Neuronal stem cell (in vitro differentiated cells): ENCODE results near the gene CSGALNACT2.

Experiments used
- DNase-seq: peaks from one replicate; pipeline ENCODE4 v3.0.0-alpha.2; 2013; ENCODE audit warnings: low spot score
- H2AFZ ChIP-seq: one replicate; pipeline ENCODE4 v1.6.1; 2013; ENCODE audit warnings: mild to moderate bottlenecking, low read length, inconsistent platforms
- H2AK5ac ChIP-seq: 2 replicates; pipeline ENCODE4 v1.6.1; 2013; ENCODE audit warnings: low read depth, mild to moderate bottlenecking, inconsistent platforms, low read length, moderate library complexity, mixed read lengths
- H2BK120ac ChIP-seq: 2 replicates; pipeline ENCODE4 v1.6.1; 2013; ENCODE audit warnings: low read depth, mild to moderate bottlenecking, inconsistent platforms, low read length, moderate library complexity, mixed read lengths
- H2BK12ac ChIP-seq: one replicate; pipeline ENCODE4 v1.6.1; 2013; ENCODE audit warnings: low read length, inconsistent platforms
- H2BK15ac ChIP-seq: 2 replicates; pipeline ENCODE4 v1.6.1; 2013; ENCODE audit warnings: mild to moderate bottlenecking, low read length, inconsistent platforms, mixed read lengths
- H2BK5ac ChIP-seq: one replicate; pipeline ENCODE4 v1.6.1; 2013; ENCODE audit warnings: inconsistent platforms, mild to moderate bottlenecking, low read length, moderate library complexity
- H3K14ac ChIP-seq: one replicate; pipeline ENCODE4 v1.6.1; 2013; ENCODE audit warnings: low read length, inconsistent platforms
- H3K18ac ChIP-seq: 2 replicates; pipeline ENCODE4 v1.6.1; 2013; ENCODE audit warnings: low read length, inconsistent platforms
- H3K23ac ChIP-seq: 2 replicates; pipeline ENCODE4 v1.6.1; 2013; ENCODE audit warnings: low read depth, mild to moderate bottlenecking, mixed read lengths, low read length, inconsistent platforms; ENCODE audit not compliant: poor library complexity
- H3K27ac ChIP-seq: replicated peaks from 3 replicates; pipeline ENCODE4 v1.5.1; 2013; ENCODE audit warnings: low read length, inconsistent platforms
- H3K27me3 ChIP-seq, 3 experiments: 2 replicates each; pipeline ENCODE4 v1.6.1; 2013; ENCODE audit warnings: low read length in 3 of 3, mild to moderate bottlenecking in 2 of 3, inconsistent platforms in 1 of 3, low read depth in 1 of 3, mixed read lengths in 1 of 3, moderate library complexity in 1 of 3; ENCODE audit not compliant: control insufficient read depth in 3 of 3, insufficient read depth in 3 of 3
- H3K36me3 ChIP-seq, 2 donors: replicated peaks in 1 of 2; 2 replicates each; pipeline ENCODE4 v1.6.1; 2013; ENCODE audit warnings: low read length in 2 of 2; ENCODE audit not compliant: control insufficient read depth in 2 of 2, insufficient read depth in 2 of 2
- H3K4ac ChIP-seq: 2 replicates; pipeline ENCODE4 v1.6.1; 2013; ENCODE audit warnings: inconsistent platforms, mild to moderate bottlenecking, low read length, moderate library complexity
- H3K4me1 ChIP-seq, 2 donors: 1 replicate in 1 of 2; 2 replicates in 1 of 2; pipeline ENCODE4 v1.6.1; 2013; ENCODE audit warnings: low read length in 2 of 2, low read depth in 1 of 2; ENCODE audit not compliant: control insufficient read depth in 2 of 2, insufficient read depth in 1 of 2
- H3K4me2 ChIP-seq: one replicate; pipeline ENCODE4 v1.6.1; 2013; ENCODE audit warnings: mild to moderate bottlenecking, low read length, inconsistent platforms; ENCODE audit not compliant: insufficient read depth, poor library complexity, severe bottlenecking
- H3K4me3 ChIP-seq, 2 donors: 2 replicates each; pipeline ENCODE4 v1.5.1; 2013; ENCODE audit warnings: low read length in 2 of 2, mild to moderate bottlenecking in 2 of 2, inconsistent platforms in 1 of 2, moderate library complexity in 1 of 2
- H3K79me1 ChIP-seq: one replicate; pipeline ENCODE4 v1.6.1; 2013; ENCODE audit warnings: low read depth, mild to moderate bottlenecking, inconsistent platforms, low read length, moderate library complexity
- H3K9ac ChIP-seq: one replicate; pipeline ENCODE4 v1.6.1; 2013; ENCODE audit warnings: mild to moderate bottlenecking, low read depth, low read length, inconsistent platforms; ENCODE audit not compliant: poor library complexity
- H3K9me3 ChIP-seq, 2 donors: replicated peaks in 1 of 2; 2 replicates each; pipeline versions ENCODE3 to v1.6.1; 2013; ENCODE audit warnings: low read length in 2 of 2, mild to moderate bottlenecking in 2 of 2, inconsistent platforms in 1 of 2, low read depth in 1 of 2, mixed read lengths in 1 of 2, moderate library complexity in 1 of 2; ENCODE audit not compliant: control insufficient read depth in 2 of 2, insufficient read depth in 1 of 2
- H4K8ac ChIP-seq: one replicate; pipeline ENCODE4 v1.6.1; 2013; ENCODE audit warnings: low read depth, mild to moderate bottlenecking, inconsistent platforms, low read length, moderate library complexity
- H4K91ac ChIP-seq: one replicate; pipeline ENCODE4 v1.6.1; 2013; ENCODE audit warnings: low read length, low read depth, mild to moderate bottlenecking, inconsistent platforms; ENCODE audit not compliant: poor library complexity
- WGBS, 2 donors: extraction: QIAGEN DNeasy Blood & Tissue Kit; methylation state at CpG; one replicate each; pipeline ENCODE4 v1.1.7; 2013; ENCODE audit warnings: missing lambda C conversion rate in 2 of 2, mixed read lengths in 1 of 2; ENCODE audit not compliant: insufficient read length in 2 of 2, insufficient replicate concordance in 1 of 2; ENCODE audit errors: extremely low coverage in 2 of 2; 5-methylcytosine and 5-hydroxymethylcytosine counted together

The CSGALNACT2 gene

GRCh38 chr10:43135656-43136055 is 2.6 kb upstream of the CSGALNACT2 start:
- Histone ChIP-seq H3K4me2 (no peak overlapping the region), H3K4me3 (no peak overlapping the region), H4K8ac (no peak overlapping the region), H3K23ac (no peak overlapping the region), H3K18ac (no peak overlapping the region), H2AK5ac (no peak overlapping the region), H3K27ac (no peak overlapping the region), H2AFZ (no peak overlapping the region), H3K79me1 (peaks cover 3% of the 10 kb centered on the region), H4K91ac (no peak overlapping the region), H3K4me1 (peaks cover 0 to 2% of the 10 kb centered on the region in 2 donors), H2BK5ac (no peak overlapping the region), H3K27me3 (no peaks in the 10 kb centered on the region), H2BK15ac (no peak overlapping the region), H3K9me3 (no peaks in the 10 kb centered on the region), H3K4ac (no peak overlapping the region), H3K36me3 (peaks cover 0 to 3% of the 10 kb centered on the region in 2 donors), H3K14ac (no peak overlapping the region), H2BK12ac (no peak overlapping the region), H3K9ac (no peak overlapping the region), H2BK120ac (no peak overlapping the region)
- no peak for DNase-seq
- WGBS, 2 donors: no CpG with 5 or more reads among the region's 2 CpGs

GRCh38 chr10:43136432-43136831 is 1.8 kb upstream of the CSGALNACT2 start:
- Histone ChIP-seq H4K8ac (no peak overlapping the region), H2AK5ac (no peak overlapping the region), H3K4ac (no peak overlapping the region), H3K18ac (no peak overlapping the region), H3K27ac (no peak overlapping the region), H3K27me3 (no peaks in the 10 kb centered on the region), H2BK120ac (no peak overlapping the region), H3K9me3 (no peaks in the 10 kb centered on the region), H3K4me3 (no peak overlapping the region), H2AFZ (no peak overlapping the region), H3K23ac (no peak overlapping the region), H3K36me3 (peaks cover 0 to 3% of the 10 kb centered on the region in 2 donors), H3K79me1 (peaks cover 3% of the 10 kb centered on the region), H3K14ac (no peak overlapping the region), H4K91ac (no peak overlapping the region), H3K4me2 (no peak overlapping the region), H2BK5ac (no peak overlapping the region), H3K9ac (no peak overlapping the region), H3K4me1 (peaks cover 0 to 2% of the 10 kb centered on the region in 2 donors), H2BK12ac (no peak overlapping the region), H2BK15ac (no peak overlapping the region)
- no CpG with 5 or more reads among the region's 5 CpGs for WGBS, 2 donors
- DNase-seq: no peak

GRCh38 chr10:43136995-43137716 is 1.1 kb upstream of the CSGALNACT2 start:
- H2AFZ ChIP-seq: peak overlapping the region; percentile 99
- H3K4me3 ChIP-seq: peak overlapping the region; percentile 87 to 98
- peak overlapping the region; percentile 88 for H3K9ac ChIP-seq
- H3K4ac ChIP-seq: no peak overlapping the region
- no peak overlapping the region for H2BK12ac ChIP-seq
- H3K79me1 ChIP-seq: peaks cover 3% of the 10 kb centered on the region
- H4K8ac ChIP-seq: no peak overlapping the region
- no peak overlapping the region for H3K14ac ChIP-seq
- no peaks in the 10 kb centered on the region for H3K9me3 ChIP-seq
- no CpG with 5 or more reads among the region's 27 CpGs for WGBS, 2 donors
- peak overlapping the region; percentile 97 for H3K23ac ChIP-seq
- peak overlapping the region; percentile 83 for H3K4me2 ChIP-seq
- no peak overlapping the region for H3K27ac ChIP-seq
- H3K18ac ChIP-seq: peak overlapping the region; percentile 95
- no peaks in the 10 kb centered on the region for H3K27me3 ChIP-seq
- H2AK5ac ChIP-seq: no peak overlapping the region
- DNase-seq: no peak
- no peak overlapping the region for H2BK5ac ChIP-seq
- peaks cover 0 to 2% of the 10 kb centered on the region in 2 donors for H3K4me1 ChIP-seq
- no peak overlapping the region for H4K91ac ChIP-seq
- H3K36me3 ChIP-seq: peaks cover 0 to 3% of the 10 kb centered on the region in 2 donors
- H2BK15ac ChIP-seq: no peak overlapping the region
- no peak overlapping the region for H2BK120ac ChIP-seq

GRCh38 chr10:43137717-43138020 is 576 bp upstream of the CSGALNACT2 start:
- no peaks in the 10 kb centered on the region for H3K9me3 ChIP-seq
- no peak overlapping the region for H4K91ac ChIP-seq
- H2BK5ac ChIP-seq: no peak overlapping the region
- WGBS, 2 donors: no CpG with 5 or more reads among the region's 30 CpGs
- H2AFZ ChIP-seq: peak overlapping the region; percentile 99
- peak overlapping the region; percentile 83 for H3K4me2 ChIP-seq
- peak overlapping the region; percentile 97 for H3K23ac ChIP-seq
- peak; percentile 36 for DNase-seq
- peaks cover 0 to 2% of the 10 kb centered on the region in 2 donors for H3K4me1 ChIP-seq
- H3K27ac ChIP-seq: peak overlapping the region; percentile 52
- H3K14ac ChIP-seq: peak overlapping the region; percentile 60
- H2BK120ac ChIP-seq: no peak overlapping the region
- no peak overlapping the region for H2BK12ac ChIP-seq
- peak overlapping the region; percentile 87 to 98 for H3K4me3 ChIP-seq
- H2AK5ac ChIP-seq: no peak overlapping the region
- H3K9ac ChIP-seq: peak overlapping the region; percentile 88
- peaks cover 3% of the 10 kb centered on the region for H3K79me1 ChIP-seq
- no peak overlapping the region for H2BK15ac ChIP-seq
- peaks cover 0 to 3% of the 10 kb centered on the region in 2 donors for H3K36me3 ChIP-seq
- no peak overlapping the region for H3K4ac ChIP-seq
- no peak overlapping the region for H4K8ac ChIP-seq
- no peaks in the 10 kb centered on the region for H3K27me3 ChIP-seq
- H3K18ac ChIP-seq: peak overlapping the region; percentile 95
